Measurements from ENCODE around the gene RABL2A.

- TF ChIP-seq CTCF (optimal IDR thresholded peaks at IDR 0.05 in 1 of 3, IDR thresholded peaks at IDR 0.05 in 1 of 3, conservative IDR thresholded peaks at IDR 0.05 in 1 of 3; ENCODE audit: extremely low read depth in 1 of 3, insufficient read depth in 2 of 3, low read length in 3 of 3) = no peak
- TF ChIP-seq EZH2 (IDR thresholded peaks at IDR 0.05; ENCODE audit: low read length) = no peak
Measured at GRCh38 chr2:113679457-113679856, 52.4 kb downstream of the RABL2A start.
